GM12874 (cell line): Measurements from ENCODE around the gene FLT3.

Source experiments
- CTCF ChIP-seq: IDR thresholded peaks from 2 replicates; pipeline ENCODE4 v1.5.1; 2011; ENCODE audit warnings: low read depth, mild to moderate bottlenecking, control low read depth, low read length, moderate library complexity; ENCODE audit not compliant: insufficient read depth

The FLT3 gene

DNA sequence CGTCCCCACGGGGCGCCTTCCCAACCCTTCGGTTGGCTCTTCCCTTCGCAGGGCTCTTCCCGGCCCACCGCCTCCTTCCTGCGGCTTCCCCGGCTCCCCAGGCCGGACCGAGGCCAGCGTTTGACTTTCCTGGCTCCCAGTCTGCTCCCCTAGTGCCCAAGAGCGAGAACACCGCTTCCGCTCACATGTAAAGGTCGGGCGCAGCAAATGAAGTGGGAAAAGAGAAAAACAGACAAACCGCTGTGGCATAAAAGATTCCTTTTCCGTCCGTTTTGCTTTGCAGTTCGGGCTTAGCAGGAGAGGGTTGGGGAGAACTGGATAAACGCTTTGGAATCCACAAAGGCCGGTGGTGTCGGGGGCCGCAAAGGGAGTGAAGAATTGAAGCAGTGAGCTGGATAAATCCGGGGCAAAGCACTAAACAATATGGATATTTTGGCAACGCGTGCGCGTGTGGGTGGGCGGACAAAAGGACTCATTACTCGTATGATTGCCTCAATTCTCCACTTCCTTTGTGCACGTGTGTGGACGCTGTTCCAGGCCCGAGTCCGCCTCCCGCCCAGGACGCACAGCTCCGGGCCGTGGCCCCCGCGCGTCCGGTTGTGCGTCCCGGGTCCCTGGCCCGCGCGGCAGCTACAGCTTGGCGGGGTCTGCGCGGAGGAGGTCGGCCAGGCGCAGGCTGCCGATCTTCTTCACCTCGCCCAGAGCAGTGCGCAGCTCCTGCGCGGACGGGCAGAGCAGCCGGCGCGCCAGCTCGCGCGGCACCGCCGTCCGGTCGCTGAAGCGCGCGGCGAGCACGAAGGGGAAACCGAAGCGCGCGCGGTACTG, 122.7 kb downstream of the FLT3 start:
- TF ChIP-seq CTCF, result no peak

GRCh38 chr13:27976362-27977091, 123.8 kb downstream of the FLT3 start:
- TF ChIP-seq CTCF, result no peak

DNA sequence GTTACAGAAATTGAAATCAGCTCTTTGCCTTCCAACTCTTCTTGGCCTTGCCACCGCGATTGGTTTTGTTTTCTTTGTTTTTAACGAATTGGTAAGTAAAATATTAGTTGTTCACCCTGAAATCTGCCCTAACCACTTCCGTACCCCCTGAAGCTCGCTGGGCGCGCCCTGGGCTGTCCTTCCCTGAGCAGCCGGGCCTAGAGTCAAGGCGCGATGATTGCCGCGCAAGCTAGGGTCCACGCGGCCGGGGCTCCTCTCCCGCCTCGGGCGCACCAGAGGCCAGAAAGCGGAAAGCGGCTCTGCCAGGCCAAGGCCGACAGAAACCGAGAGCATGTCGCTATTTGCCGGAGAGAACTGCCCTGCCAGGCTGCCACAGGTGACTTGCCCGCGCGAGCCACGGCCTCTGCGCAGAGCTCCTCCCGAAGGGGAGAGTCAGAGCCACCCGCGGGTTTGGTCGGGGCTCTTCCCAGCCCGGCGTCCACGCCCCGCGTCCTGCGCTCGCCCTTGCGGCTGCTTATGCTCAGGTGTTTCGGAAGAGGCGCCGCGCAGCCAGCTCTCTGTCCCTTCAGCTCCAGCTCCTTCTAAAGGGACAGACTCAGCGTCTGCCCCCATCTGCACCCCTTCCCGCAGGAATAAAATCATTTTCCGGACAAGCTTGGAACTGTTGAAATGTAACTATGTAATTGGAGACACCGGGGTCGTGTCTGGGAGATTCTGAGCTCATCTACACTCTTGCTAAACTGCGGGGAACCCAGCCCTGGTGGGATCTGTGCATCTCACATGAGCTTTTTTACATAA, 124.6 kb downstream of the FLT3 start:
- no peak for TF ChIP-seq CTCF

DNA sequence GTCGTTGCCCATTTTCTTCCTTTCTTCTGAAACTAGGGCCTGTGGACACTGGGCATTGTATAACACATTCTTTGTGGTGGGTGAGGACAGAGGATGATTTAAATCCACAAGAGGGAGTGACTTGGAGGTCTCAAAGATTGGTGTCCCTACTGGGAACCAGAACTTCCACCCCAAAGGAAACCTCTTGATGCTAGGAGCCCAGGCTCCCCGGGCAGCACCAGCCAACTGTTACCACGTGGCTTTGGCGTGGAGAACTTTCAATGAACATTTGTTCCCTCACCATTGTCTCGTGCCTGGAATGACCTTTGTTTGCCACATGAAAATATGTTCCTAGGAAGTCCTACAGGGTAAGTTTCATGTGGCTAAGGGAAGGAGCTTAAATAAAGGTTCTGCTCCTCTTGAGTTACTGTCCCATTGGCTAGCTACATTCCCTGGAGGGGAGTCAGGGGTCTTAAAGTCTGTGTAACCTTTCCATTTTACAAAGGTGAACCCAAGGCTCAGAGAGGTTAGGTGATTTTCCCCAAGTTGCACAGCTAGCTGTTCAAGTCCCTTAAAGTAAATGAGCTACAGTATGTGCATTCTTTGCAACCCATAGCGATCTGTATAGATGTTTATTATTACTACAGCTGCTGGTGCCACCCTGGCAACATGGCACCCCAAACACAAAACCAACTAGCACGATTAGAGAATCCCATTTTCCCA, 126.3 kb downstream of the FLT3 start:
- TF ChIP-seq CTCF, result no peak

DNA sequence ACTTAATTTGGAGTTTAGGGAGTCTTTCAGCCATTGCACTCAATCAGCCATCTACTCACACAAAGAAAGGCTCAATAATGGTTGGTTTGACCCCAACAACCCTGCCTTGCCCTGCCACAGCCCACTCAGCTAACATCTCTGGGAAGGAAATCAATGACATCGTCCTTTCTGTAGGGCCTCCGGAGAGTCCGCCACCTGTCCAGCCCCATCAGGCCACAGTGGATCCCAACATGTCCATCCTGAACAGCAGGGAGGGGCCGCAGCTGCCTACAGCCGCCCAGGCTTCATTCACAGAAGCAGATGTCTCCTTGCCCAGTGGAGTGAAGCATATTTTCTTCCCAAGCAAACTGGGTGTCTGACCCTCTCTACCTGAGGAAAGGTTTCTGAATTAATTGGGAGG, 127.1 kb downstream of the FLT3 start:
- no peak for TF ChIP-seq CTCF

GRCh38 chr13:27972478-27972820, 127.9 kb downstream of the FLT3 start:
- TF ChIP-seq CTCF, result no peak
